MM.1S (cell line): ENCODE results near the gene KCNC4.
A peak's percentile ranks its signal among the peaks of the same experiment; 100 is the strongest.

Experiments
- DNase-seq: peaks from one replicate; pipeline ENCODE4 v3.0.0-alpha.2; 2015
- H2AFZ ChIP-seq: fragments of 300-600 bp; sonication (generic); 2 replicates; pipeline ENCODE4 v1.6.0; 2016; ENCODE audit warnings: antibody characterized with exemption, low read length
- H3F3A ChIP-seq: fragments of 300-600 bp; sonication (generic); 2 replicates; pipeline ENCODE4 v1.6.1; 2016; ENCODE audit warnings: mild to moderate bottlenecking, antibody characterized with exemption, low read length, moderate library complexity, mixed read lengths; ENCODE audit not compliant: insufficient read depth
- H3K27ac ChIP-seq: fragments of 300-600 bp; sonication (generic); 2 replicates; pipeline ENCODE4 v1.5.1; 2016; ENCODE audit warnings: mild to moderate bottlenecking, low read length
- H3K27me3 ChIP-seq: fragments of 300-600 bp; sonication (generic); replicated peaks from 2 replicates; pipeline ENCODE4 v1.6.0; 2016; ENCODE audit warnings: low read length; ENCODE audit not compliant: insufficient read depth
- H3K36me3 ChIP-seq: fragments of 300-600 bp; sonication (generic); replicated peaks from 2 replicates; pipeline ENCODE4 v1.6.1; 2016; ENCODE audit warnings: mild to moderate bottlenecking, low read length, mixed read lengths; ENCODE audit not compliant: insufficient read depth
- H3K4me1 ChIP-seq: fragments of 300-600 bp; sonication (generic); 2 replicates; pipeline ENCODE4 v1.6.1; 2016; ENCODE audit warnings: low read length, mixed read lengths
- H3K4me2 ChIP-seq: fragments of 300-600 bp; sonication (generic); 2 replicates; pipeline ENCODE4 v1.6.0; 2016; ENCODE audit warnings: low read depth, low read length
- H3K4me3 ChIP-seq: fragments of 300-600 bp; sonication (generic); 2 replicates; pipeline ENCODE4 v1.5.1; 2016; ENCODE audit warnings: low read length, mixed read lengths
- H3K79me2 ChIP-seq: fragments of 300-600 bp; sonication (generic); 2 replicates; pipeline ENCODE4 v1.6.1; 2016; ENCODE audit warnings: mixed run types, low read length, mixed read lengths
- H3K9ac ChIP-seq: fragments of 300-600 bp; sonication (generic); 2 replicates; pipeline ENCODE4 v1.6.1; 2016; ENCODE audit warnings: low read length, mixed read lengths
- H3K9me2 ChIP-seq: fragments of 300-600 bp; sonication (generic); replicated peaks from 2 replicates; pipeline ENCODE4 v1.6.1; 2016; ENCODE audit warnings: mild to moderate bottlenecking, low read length, mixed read lengths; ENCODE audit not compliant: insufficient read depth
- H3K9me3 ChIP-seq: fragments of 300-600 bp; sonication (generic); replicated peaks from 2 replicates; pipeline ENCODE4 v1.6.1; 2016; ENCODE audit warnings: mild to moderate bottlenecking, low read length, mixed read lengths; ENCODE audit not compliant: insufficient read depth
- H4K20me1 ChIP-seq: fragments of 300-600 bp; sonication (generic); 2 replicates; pipeline ENCODE4 v1.6.1; 2016; ENCODE audit warnings: mild to moderate bottlenecking, low read length, moderate library complexity, mixed read lengths; ENCODE audit not compliant: insufficient read depth
- CTCF ChIP-seq: fragments of 300-600 bp; sonication (generic); IDR thresholded peaks from 2 replicates; pipeline ENCODE4 v1.5.1; 2016; ENCODE audit warnings: antibody characterized with exemption, low read length, mixed read lengths
- EZH2 ChIP-seq: fragments of 300-600 bp; sonication (generic); optimal IDR thresholded peaks from 2 replicates; pipeline ENCODE3; 2017; ENCODE audit warnings: low read depth, mild to moderate bottlenecking, antibody characterized with exemption, low read length, mixed read lengths
- EZH2phosphoT487 ChIP-seq: fragments of 300-600 bp; sonication (generic); IDR thresholded peaks from 2 replicates; pipeline ENCODE4 v1.6.1; 2018; ENCODE audit warnings: antibody characterized with exemption, low read length

KCNC4 gene

GRCh38 chr1:110205156-110205555 lies 5.0 kb upstream of the KCNC4 start:
- DNase-seq: no peak

GRCh38 chr1:110205591-110206155 lies 4.4 kb upstream of the KCNC4 start:
- Histone ChIP-seq H3K9me2 (no peaks in the 10 kb centered on the region), H3K79me2 (no peaks in the 10 kb centered on the region), H3K9me3 (no peaks in the 10 kb centered on the region), H2AFZ (no peak overlapping the region), H3K9ac (no peak overlapping the region), H4K20me1 (no peaks in the 10 kb centered on the region), H3K36me3 (no peaks in the 10 kb centered on the region), H3F3A (peaks cover 10% of the 10 kb centered on the region), H3K4me3 (no peak overlapping the region), H3K4me1 (peaks cover 8% of the 10 kb centered on the region; the same call in 1 of the 2 replicates), H3K27me3 (no peaks in the 10 kb centered on the region), H3K4me2 (no peak overlapping the region), H3K27ac (no peak overlapping the region)
- TF ChIP-seq EZH2phosphoT487 (no peak), EZH2 (no peak), CTCF (no peak)
- no peak for DNase-seq

More at GRCh38 chr1:110205156-110205555, 5.0 kb upstream of the KCNC4 start:
- Histone ChIP-seq H2AFZ (no peak overlapping the region), H3K9ac (no peak overlapping the region), H3K79me2 (no peaks in the 10 kb centered on the region), H4K20me1 (no peaks in the 10 kb centered on the region), H3K9me2 (no peaks in the 10 kb centered on the region), H3F3A (peaks cover 10% of the 10 kb centered on the region), H3K9me3 (no peaks in the 10 kb centered on the region), H3K4me2 (no peak overlapping the region), H3K36me3 (no peaks in the 10 kb centered on the region), H3K4me3 (no peak overlapping the region), H3K4me1 (peaks cover 8% of the 10 kb centered on the region; the same call in 1 of the 2 replicates), H3K27ac (no peak overlapping the region), H3K27me3 (no peaks in the 10 kb centered on the region)
- TF ChIP-seq EZH2: no peak

- H3K79me2 ChIP-seq: no peaks in the 10 kb centered on the region
- no peak overlapping the region for H3K4me2 ChIP-seq
- no peaks in the 10 kb centered on the region for H3K27me3 ChIP-seq
- no peaks in the 10 kb centered on the region for H3K9me3 ChIP-seq
- H3K4me1 ChIP-seq: peaks cover 8% of the 10 kb centered on the region; the same call in 1 of the 2 replicates
- H3K9ac ChIP-seq: no peak overlapping the region
- no peaks in the 10 kb centered on the region for H3K36me3 ChIP-seq
- no peak overlapping the region for H3K27ac ChIP-seq
- no peak for TF ChIP-seq CTCF
- TF ChIP-seq EZH2: no peak
- TF ChIP-seq EZH2phosphoT487: no peak
- H2AFZ ChIP-seq: no peak overlapping the region
- no peak overlapping the region for H3K4me3 ChIP-seq
- no peak for DNase-seq
- H4K20me1 ChIP-seq: no peaks in the 10 kb centered on the region
- H3F3A ChIP-seq: peaks cover 10% of the 10 kb centered on the region
- H3K9me2 ChIP-seq: no peaks in the 10 kb centered on the region
Measured at GRCh38 chr1:110206261-110206920, 3.7 kb upstream of the KCNC4 start.

GRCh38 chr1:110207831-110208230 lies 2.3 kb upstream of the KCNC4 start:
- H4K20me1 ChIP-seq: no peaks in the 10 kb centered on the region
- no peak overlapping the region for H3K27ac ChIP-seq
- no peak overlapping the region for H2AFZ ChIP-seq
- no peaks in the 10 kb centered on the region for H3K36me3 ChIP-seq
- no peaks in the 10 kb centered on the region for H3K27me3 ChIP-seq
- no peaks in the 10 kb centered on the region for H3K9me2 ChIP-seq
- no peak overlapping the region for H3K4me3 ChIP-seq
- no peaks in the 10 kb centered on the region for H3K79me2 ChIP-seq
- DNase-seq: peak; percentile 10
- H3K9me3 ChIP-seq: no peaks in the 10 kb centered on the region
- peaks cover 10% of the 10 kb centered on the region for H3F3A ChIP-seq
- no peak overlapping the region for H3K4me2 ChIP-seq
- no peak for TF ChIP-seq EZH2phosphoT487
- TF ChIP-seq CTCF: peak; percentile 66
- H3K9ac ChIP-seq: no peak overlapping the region
- peaks cover 8% of the 10 kb centered on the region; the same call in 1 of the 2 replicates for H3K4me1 ChIP-seq
